Dermis microvascular lymphatic vessel endothelial cell (primary cell): ENCODE measurements around the gene TOMM20L. TPM values are rescaled to one million over a fixed set of nuclear protein-coding genes. Genes with fewer than 3 reads are reported as not detected.
"Not testable (repeated sequence)": the region's sequence is repeated elsewhere in the genome, so short reads cannot be mapped to it uniquely, and the experiment has no call there.

Experiments
- DNase-seq, 2 donors: peaks; one replicate each; pipeline versions ENCODE4 v3.0.0 to v3.0.0-alpha.2; 2010; ENCODE audit warnings: low read depth in 2 of 2
- total RNA-seq: library from RNA; depleted of rRNA; stranded (reverse); fragments of >200 nt; gene quantifications from 2 replicates; pipeline ENCODE4 v1.2.1, GENCODE V29; 2014

TOMM20L gene
- total RNA-seq, result not detected in 2 replicates

- DNase-seq, result peak; percentile 11 to 69
Measured at GRCh38 chr14:58395812-58396788, at the start of gene TOMM20L. TSS of gene TOMM20L (plus strand) at chr14:58395930. CDS start at chr14:58395958, 28 bp downstream.

- no peak for DNase-seq
Measured at GRCh38 chr14:58353516-58354299, 42.0 kb upstream of the TOMM20L start.

GRCh38 chr14:58354808-58355207 is 40.9 kb upstream of the TOMM20L start:
- DNase-seq, result no peak

GRCh38 chr14:58356268-58356667 is 39.5 kb upstream of the TOMM20L start:
- DNase-seq, result no peak

- not testable (repeated sequence) for DNase-seq
Measured at GRCh38 chr14:58362272-58362671, 33.5 kb upstream of the TOMM20L start.

GRCh38 chr14:58362798-58363412 is 32.8 kb upstream of the TOMM20L start:
- DNase-seq, result peak; percentile 11 to 34

GRCh38 chr14:58364316-58364715 is 31.4 kb upstream of the TOMM20L start:
- no peak for DNase-seq

- no peak for DNase-seq
Measured at GRCh38 chr14:58367296-58367695, 28.4 kb upstream of the TOMM20L start.

GRCh38 chr14:58368956-58369355 is 26.8 kb upstream of the TOMM20L start:
- peak in 1 of 2 donors; percentile 54 for DNase-seq

- DNase-seq, result no peak
Measured at GRCh38 chr14:58376791-58377190, 18.9 kb upstream of the TOMM20L start.

GRCh38 chr14:58390830-58391229 is 4.9 kb upstream of the TOMM20L start:
- no peak for DNase-seq

- no peak for DNase-seq
Measured at GRCh38 chr14:58395562-58395811, 243 bp upstream of the TOMM20L start.

- DNase-seq, result no peak
Measured at GRCh38 chr14:58397156-58397555, 1.4 kb downstream of the TOMM20L start.

- no peak for DNase-seq
Measured at GRCh38 chr14:58398495-58398894, 2.8 kb downstream of the TOMM20L start.

GRCh38 chr14:58398895-58399294 is 3.2 kb downstream of the TOMM20L start:
- DNase-seq, result no peak

- DNase-seq, result peak in 1 of 2 donors; percentile 7
Measured at GRCh38 chr14:58401587-58401986, 5.9 kb downstream of the TOMM20L start.

GRCh38 chr14:58408681-58409215 is 13.0 kb downstream of the TOMM20L start:
- no peak for DNase-seq

GRCh38 chr14:58414845-58415244 is 19.1 kb downstream of the TOMM20L start:
- no peak for DNase-seq

- DNase-seq, result no peak
Measured at GRCh38 chr14:58415636-58416547, 20.2 kb downstream of the TOMM20L start.

GRCh38 chr14:58416934-58417333 is 21.2 kb downstream of the TOMM20L start:
- not testable (repeated sequence) for DNase-seq
